ENCODE measurements around the gene CFAP70. TPM values are rescaled to one million over a fixed set of nuclear protein-coding genes. Genes with fewer than 3 reads are reported as not detected.
"Not testable (repeated sequence)": the region's sequence is repeated elsewhere in the genome, so short reads cannot be mapped to it uniquely, and the experiment has no call there.

The CFAP70 gene
- total RNA-seq, 1 experiment from 2014 or later: 0.31 TPM

GRCh38 chr10:73398024-73398423 is 39.4 kb upstream of the CFAP70 start:
- no peaks in the 10 kb centered on the region for H3K4me1 Mint-ChIP-seq
- ChIA-PET CTCF (interaction anchor here (0.6 to 1.5 kb wide), 14 partner anchors 9 to 1815 kb away, joined by 3 to 12 read pairs (median 4); partner anchors contain the start of gene DNAJC9), POLR2A (no interaction called here)
- H3K27ac Mint-ChIP-seq: no peak overlapping the region
- H3K9me3 Mint-ChIP-seq: no peaks in the 10 kb centered on the region; the same call in 1 of the 2 replicates
- H3K4me3 Mint-ChIP-seq: no peak overlapping the region
- H3K27me3 Mint-ChIP-seq (ENCODE audit: low read depth): no peaks in the 10 kb centered on the region
- H3K36me3 Mint-ChIP-seq: peaks cover 35% of the 10 kb centered on the region
- ATAC-seq: peak; percentile 97
- DNase-seq (ENCODE audit: low spot score): peak; percentile 67
- peak; percentile 34; the same call in 1 of the 2 replicates for TF ChIP-seq CTCF (IDR thresholded peaks at IDR 0.05)
- no peak for TF ChIP-seq HMGA2 (CRISPR knock-in tag; IDR thresholded peaks at IDR 0.05)

- H3K9me3 Mint-ChIP-seq; H3K27me3 Mint-ChIP-seq (ENCODE audit: low read depth); CTCF ChIA-PET; H3K27ac Mint-ChIP-seq; ATAC-seq; DNase-seq (ENCODE audit: low spot score); H3K4me1 Mint-ChIP-seq; H3K4me3 Mint-ChIP-seq; POLR2A ChIA-PET: not testable (repeated sequence)
- peaks cover 43% of the 10 kb centered on the region for H3K36me3 Mint-ChIP-seq
Measured at GRCh38 chr10:73394325-73394724, 35.7 kb upstream of the CFAP70 start.

- ChIA-PET CTCF (no interaction called here), POLR2A (no interaction called here)
- DNase-seq (ENCODE audit: low spot score) (no peak), ATAC-seq (no peak)
- peaks cover 43% of the 10 kb centered on the region for H3K36me3 Mint-ChIP-seq
- H3K27ac Mint-ChIP-seq: no peak overlapping the region
- H3K27me3 Mint-ChIP-seq (ENCODE audit: low read depth): no peaks in the 10 kb centered on the region
- no peaks in the 10 kb centered on the region for H3K4me1 Mint-ChIP-seq
- no peaks in the 10 kb centered on the region for H3K9me3 Mint-ChIP-seq
- TF ChIP-seq ZSCAN18 (CRISPR knock-in tag; IDR thresholded peaks at IDR 0.05) (no peak), E2F1 (CRISPR knock-in tag; IDR thresholded peaks at IDR 0.05) (no peak), PREB (CRISPR knock-in tag; IDR thresholded peaks at IDR 0.05; ENCODE audit: borderline replicate concordance) (no peak), NFYB (CRISPR knock-in tag; conservative IDR thresholded peaks at IDR 0.05; ENCODE audit: low read depth) (no peak), FOXJ3 (CRISPR knock-in tag; IDR thresholded peaks at IDR 0.05; ENCODE audit: borderline replicate concordance) (no peak), TCF7 (CRISPR knock-in tag; IDR thresholded peaks at IDR 0.05; ENCODE audit: low read depth) (no peak)
- H3K4me3 Mint-ChIP-seq: no peak overlapping the region
Measured at GRCh38 chr10:73388228-73388627, 29.6 kb upstream of the CFAP70 start.

- Mint-ChIP-seq H3K4me3 (no peak overlapping the region), H3K36me3 (peaks cover 37% of the 10 kb centered on the region), H3K27me3 (ENCODE audit: low read depth) (no peaks in the 10 kb centered on the region), H3K4me1 (no peaks in the 10 kb centered on the region), H3K9me3 (no peaks in the 10 kb centered on the region), H3K27ac (no peak overlapping the region)
- CTCF ChIA-PET: no interaction called here
- ATAC-seq (no peak), DNase-seq (ENCODE audit: low spot score) (no peak)
- POLR2A ChIA-PET: no interaction called here
- no peak for TF ChIP-seq HMGXB4 (CRISPR knock-in tag; IDR thresholded peaks at IDR 0.05)
Measured at GRCh38 chr10:73386583-73386982, 27.9 kb upstream of the CFAP70 start.

Data from WTC11 (cell line).